GM10248 (cell line): ENCODE results near the gene MAOB.

Experiments
- CTCF ChIA-PET: fragments of 300-600 bp; sonication (Branson Sonifier 250); formaldehyde crosslinking; extraction: SDS; loops from one replicate; lab custom pipeline; 2021; ENCODE audit warnings: antibody characterized with exemption; lab: Yijun Ruan, JAX
- POLR2A ChIA-PET: fragments of 350-650 bp; sonication (Branson Sonifier 250); formaldehyde crosslinking; extraction: SDS; loops from one replicate; lab custom pipeline; 2020; ENCODE audit warnings: antibody characterized with exemption; lab: Yijun Ruan, JAX
- DNase-seq: peaks from one replicate; pipeline ENCODE4 v3.0.0; 2012; ENCODE audit errors: extremely low spot score
- TF ChIP-seq, protein P1 (sequence below): IDR thresholded peaks from 2 replicates; pipeline ENCODE4 v1.5.1; 2012; ENCODE audit warnings: mild to moderate bottlenecking, low read depth; ENCODE audit errors: extremely low read depth, missing control alignments, control extremely low read depth

Gene MAOB

DNA sequence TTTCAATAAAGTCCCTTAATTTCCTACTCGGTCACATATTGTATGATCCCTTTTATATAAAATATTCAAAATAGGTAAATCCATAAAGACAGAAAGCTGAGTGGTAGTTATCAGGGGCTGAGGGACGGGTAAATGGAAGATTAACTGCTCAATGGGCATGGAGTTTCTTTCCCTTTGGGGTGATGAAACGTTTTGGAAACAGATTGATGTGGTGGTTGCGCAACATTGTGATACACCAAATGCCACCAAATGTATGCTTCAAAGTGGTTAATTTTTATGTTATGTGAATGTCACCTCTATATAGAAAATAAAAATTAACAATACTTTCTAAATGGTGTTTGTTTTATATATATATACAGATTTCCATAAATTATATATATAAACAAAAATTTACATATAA is 15.0 kb upstream of the MAOB start:
- TF ChIP-seq, protein P1, sequence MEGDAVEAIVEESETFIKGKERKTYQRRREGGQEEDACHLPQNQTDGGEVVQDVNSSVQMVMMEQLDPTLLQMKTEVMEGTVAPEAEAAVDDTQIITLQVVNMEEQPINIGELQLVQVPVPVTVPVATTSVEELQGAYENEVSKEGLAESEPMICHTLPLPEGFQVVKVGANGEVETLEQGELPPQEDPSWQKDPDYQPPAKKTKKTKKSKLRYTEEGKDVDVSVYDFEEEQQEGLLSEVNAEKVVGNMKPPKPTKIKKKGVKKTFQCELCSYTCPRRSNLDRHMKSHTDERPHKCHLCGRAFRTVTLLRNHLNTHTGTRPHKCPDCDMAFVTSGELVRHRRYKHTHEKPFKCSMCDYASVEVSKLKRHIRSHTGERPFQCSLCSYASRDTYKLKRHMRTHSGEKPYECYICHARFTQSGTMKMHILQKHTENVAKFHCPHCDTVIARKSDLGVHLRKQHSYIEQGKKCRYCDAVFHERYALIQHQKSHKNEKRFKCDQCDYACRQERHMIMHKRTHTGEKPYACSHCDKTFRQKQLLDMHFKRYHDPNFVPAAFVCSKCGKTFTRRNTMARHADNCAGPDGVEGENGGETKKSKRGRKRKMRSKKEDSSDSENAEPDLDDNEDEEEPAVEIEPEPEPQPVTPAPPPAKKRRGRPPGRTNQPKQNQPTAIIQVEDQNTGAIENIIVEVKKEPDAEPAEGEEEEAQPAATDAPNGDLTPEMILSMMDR: no peak
- no peak for DNase-seq
- CTCF ChIA-PET: no interaction called here
- POLR2A ChIA-PET: no interaction called here

DNA sequence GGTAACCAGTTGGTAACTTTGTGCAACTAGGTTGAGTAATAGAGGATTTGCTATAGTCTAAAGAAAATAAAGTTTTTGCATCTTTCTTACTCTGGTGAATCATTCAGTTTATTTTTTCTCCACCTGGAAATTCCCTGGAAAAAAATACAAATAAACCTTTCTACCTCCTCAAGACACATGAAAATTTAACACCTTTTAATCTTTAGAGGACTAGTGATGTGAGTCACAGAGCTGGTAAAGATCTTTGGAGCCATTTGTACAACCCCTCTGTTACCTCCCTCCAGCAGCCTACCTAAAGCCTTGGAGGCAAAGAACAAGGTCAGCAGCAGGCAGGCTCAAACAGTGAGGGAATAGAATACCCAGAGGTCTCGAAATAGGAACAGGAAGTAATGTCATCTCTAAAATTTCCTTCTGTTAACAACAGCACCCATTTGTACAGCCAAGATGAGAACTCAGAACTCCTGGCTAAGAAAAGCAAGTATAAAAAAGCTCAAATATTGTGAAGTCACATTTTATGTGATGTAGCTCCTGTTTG is 10.2 kb upstream of the MAOB start:
- ChIA-PET POLR2A (no interaction called here), CTCF (no interaction called here)
- DNase-seq: no peak
- TF ChIP-seq, protein P1: no peak

DNA sequence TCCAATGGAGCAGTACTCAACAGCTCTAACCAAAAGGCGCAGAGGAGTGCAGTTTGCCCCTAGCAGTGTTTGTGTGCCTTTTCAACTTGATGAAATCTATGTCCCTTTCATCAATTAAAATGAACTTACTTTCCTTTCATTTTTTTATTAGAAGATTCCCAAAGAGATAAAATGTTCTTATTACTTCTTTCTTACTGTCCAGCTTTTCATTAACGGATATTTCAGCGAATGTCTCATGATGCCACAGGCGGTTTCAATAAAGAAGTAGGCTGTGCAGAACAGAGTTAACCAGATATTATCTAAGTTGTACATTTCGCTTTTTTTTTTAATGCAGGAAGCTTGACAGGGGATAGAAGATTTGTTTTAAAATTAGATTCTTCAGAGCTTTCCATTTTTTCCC is 3.4 kb upstream of the MAOB start:
- DNase-seq: no peak
- TF ChIP-seq, protein P1: no peak
- POLR2A ChIA-PET: no interaction called here
- CTCF ChIA-PET: no interaction called here

DNA sequence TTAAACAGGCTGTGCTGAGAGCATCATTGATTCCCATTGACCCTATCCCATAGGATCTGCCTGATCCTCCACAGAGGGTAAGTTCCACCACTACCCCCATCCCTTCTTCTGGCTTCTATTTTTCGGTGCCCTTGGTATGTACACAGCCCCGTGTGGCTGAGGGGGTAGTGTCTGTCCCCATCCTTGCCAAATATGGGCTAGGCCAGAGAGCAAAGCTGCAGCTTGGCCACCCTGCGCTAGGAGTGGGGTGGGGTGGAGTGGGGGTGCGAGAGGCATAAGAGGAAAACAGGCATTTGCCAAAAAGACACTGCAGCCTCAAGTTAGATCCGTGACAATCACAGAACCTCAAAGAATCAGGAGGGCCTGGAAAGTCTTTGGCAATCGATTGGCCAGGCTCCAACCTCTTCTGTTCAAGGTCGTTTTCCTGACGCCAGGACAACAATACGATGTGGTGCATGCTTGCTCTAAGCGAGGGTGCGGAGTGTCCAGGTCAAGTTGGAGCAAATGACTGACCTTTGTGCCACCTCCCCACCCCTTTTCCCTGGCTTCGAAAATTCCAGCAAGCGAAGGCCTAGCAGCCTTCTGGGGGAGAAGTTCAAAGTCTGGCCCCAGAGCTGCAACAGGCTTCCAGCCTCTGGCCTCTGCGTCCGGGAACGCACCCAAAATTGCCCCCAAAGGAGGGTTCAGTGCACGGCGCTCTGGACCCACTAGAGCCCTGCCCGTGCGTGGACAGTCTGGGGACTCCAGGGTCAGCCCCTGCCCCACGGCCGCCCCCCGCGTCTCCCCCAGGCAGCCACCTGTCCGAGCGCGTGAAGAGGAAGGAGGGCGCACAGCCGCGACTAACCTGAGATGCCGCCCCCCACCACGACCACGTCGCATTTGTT is 598 bp downstream of the MAOB start:
- TF ChIP-seq, protein P1: no peak
- no peak for DNase-seq
- ChIA-PET CTCF (no interaction called here), POLR2A (no interaction called here)

DNA sequence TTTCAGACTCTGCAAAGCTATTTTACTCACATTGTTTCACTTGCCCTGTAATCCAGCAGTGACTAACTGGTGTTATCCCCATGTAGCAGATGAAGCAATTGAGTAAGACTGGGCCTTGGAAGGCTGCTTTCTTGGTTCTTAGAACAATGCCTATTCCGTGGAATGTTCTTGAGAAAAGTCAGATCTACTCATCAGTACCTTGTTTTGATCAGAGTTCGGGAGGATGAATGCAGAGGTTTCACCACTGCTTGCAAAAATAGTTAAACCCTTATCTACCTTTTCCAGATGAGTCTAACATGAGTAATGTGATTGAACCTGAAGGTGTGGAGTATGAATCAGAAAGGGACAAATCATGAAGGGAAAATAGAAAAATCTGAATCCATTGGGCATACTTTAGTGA is 1.8 kb downstream of the MAOB start:
- ChIA-PET POLR2A (no interaction called here), CTCF (no interaction called here)
- DNase-seq: no peak
- TF ChIP-seq, protein P1: no peak

DNA sequence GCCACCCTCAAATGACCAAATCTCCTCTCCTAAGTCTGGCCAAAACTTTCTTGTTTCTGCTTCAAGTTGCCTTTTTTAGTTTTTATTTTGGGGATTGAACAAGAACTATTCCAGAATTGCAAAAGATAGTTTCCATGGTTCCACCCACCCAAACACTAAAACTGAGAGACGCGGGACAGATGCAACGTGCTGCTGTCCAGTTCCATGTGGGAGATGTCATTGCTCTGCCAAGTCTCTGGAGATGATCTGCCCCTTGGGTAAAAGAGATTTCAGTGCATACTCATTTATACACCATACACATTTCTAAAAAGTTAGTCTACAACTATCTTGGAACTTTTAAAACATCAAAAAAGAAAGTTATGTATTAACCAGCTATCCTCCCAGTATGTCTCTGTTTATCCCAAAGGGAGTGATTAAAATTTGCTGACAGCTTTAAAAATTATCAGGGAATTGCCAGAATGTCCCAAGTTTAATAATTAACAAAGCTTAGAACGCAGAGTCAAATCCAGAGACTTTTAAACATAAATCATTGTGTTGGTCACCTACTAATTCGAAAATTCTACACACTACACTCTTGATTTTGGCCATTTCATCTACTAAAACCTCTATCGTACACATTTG is 3.2 kb downstream of the MAOB start:
- CTCF ChIA-PET: no interaction called here
- DNase-seq: no peak
- TF ChIP-seq, protein P1: no peak
- POLR2A ChIA-PET: no interaction called here
